ENCODE results near the gene MRS2. TPM values are rescaled to one million over a fixed set of nuclear protein-coding genes. Genes with fewer than 3 reads are reported as not detected.

Gene MRS2
- total RNA-seq, 1 experiment from 2014 or later, result 85.8 TPM

DNA sequence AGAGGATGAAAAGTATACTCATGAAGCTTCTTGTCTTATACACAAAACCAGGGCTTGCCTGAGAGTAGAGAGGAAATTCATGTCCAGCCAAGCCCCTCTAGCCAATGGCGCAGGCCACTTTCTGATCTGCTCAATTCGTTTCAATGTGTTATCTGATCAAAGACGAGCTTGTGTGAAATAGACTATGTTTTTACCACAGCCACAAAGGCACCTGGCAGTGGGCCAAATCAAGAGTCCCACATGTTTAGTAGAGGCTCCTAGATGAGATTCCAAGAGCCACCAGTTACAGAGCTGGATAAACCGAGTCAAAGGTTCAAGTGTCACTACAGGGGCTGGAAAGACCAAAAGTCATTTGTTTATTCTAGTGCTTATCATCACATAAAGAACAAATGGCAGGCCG lies 51.7 kb downstream of the MRS2 start:
- no peak for DNase-seq
- Mint-ChIP-seq H3K27me3 (ENCODE audit: low read depth) (no peaks in the 10 kb centered on the region), H3K4me1 (peaks cover 3 to 4% of the 10 kb centered on the region in 2 experiments; a peak in 2 of 4 replicates), H3K4me3 (no peak overlapping the region), H3K36me3 (ENCODE audit: insufficient read depth in 1 of 3, low read depth in 3 of 3) (peaks cover 0 to 5% (median 0%) of the 10 kb centered on the region in 3 experiments; a peak in 2 of 7 replicates), H3K9me3 (no peaks in the 10 kb centered on the region), H3K27ac (no peak overlapping the region)
- Histone ChIP-seq H3K4me1 (ENCODE audit: insufficient read depth, low read length) (no peaks in the 10 kb centered on the region), H2BK5ac (ENCODE audit: insufficient read length, low read length) (no peak overlapping the region), H4K91ac (ENCODE audit: insufficient read length, low read depth, low read length) (no peak overlapping the region), H4K20me1 (ENCODE audit: control insufficient read depth, insufficient read depth, insufficient read length) (no peaks in the 10 kb centered on the region), H2BK120ac (ENCODE audit: low read depth, low read length, poor library complexity, severe bottlenecking) (no peak overlapping the region), H3K18ac (ENCODE audit: insufficient read length, low read depth, low read length) (no peak overlapping the region), H3K79me1 (ENCODE audit: insufficient read depth, low read depth, low read length, poor library complexity, severe bottlenecking) (no peaks in the 10 kb centered on the region), H2AK5ac (ENCODE audit: insufficient read length, low read length) (no peak overlapping the region), H2AFZ (ENCODE audit: low read length) (no peak overlapping the region), H2BK12ac (ENCODE audit: insufficient read length, low read depth, low read length) (no peak overlapping the region), H2BK20ac (ENCODE audit: low read depth, low read length, poor library complexity, severe bottlenecking) (no peak overlapping the region), H3K27ac (ENCODE audit: insufficient read length, low read depth, low read length) (no peak overlapping the region), H3K27me3 (ENCODE audit: insufficient read depth, low read length) (no peaks in the 10 kb centered on the region), H3K9ac (ENCODE audit: extremely low read depth, insufficient read length, low read length) (no peak overlapping the region), H3K23me2 (ENCODE audit: insufficient read length, low read depth, low read length, poor library complexity, severe bottlenecking) (no peaks in the 10 kb centered on the region), H4K8ac (replicated peaks; ENCODE audit: insufficient read length, low read depth, low read length) (no peak overlapping the region), H3T11ph (ENCODE audit: low read length) (no peak overlapping the region), H3K14ac (ENCODE audit: insufficient read depth, low read length) (no peak overlapping the region), H3K9me3 (ENCODE audit: control insufficient read depth, low read depth, low read length) (no peaks in the 10 kb centered on the region), H3K4me2 (ENCODE audit: insufficient read depth, insufficient read length, low read length) (no peak overlapping the region), H3K23ac (ENCODE audit: insufficient read length, low read depth, low read length) (no peak overlapping the region), H3K56ac (ENCODE audit: insufficient read length, low read depth, low read length) (no peak overlapping the region), H3K4ac (ENCODE audit: low read depth, low read length) (no peak overlapping the region), H3K79me2 (ENCODE audit: insufficient read depth, low read length) (no peaks in the 10 kb centered on the region), H4K5ac (ENCODE audit: insufficient read length, low read depth, low read length) (no peak overlapping the region), H2BK15ac (ENCODE audit: low read depth, low read length) (no peak overlapping the region)
- WGBS (ENCODE audit: extremely low coverage, insufficient read length, low lambda C conversion rate), result no CpG with 5 or more reads among the region's 5 CpGs
- TF ChIP-seq, protein P1, sequence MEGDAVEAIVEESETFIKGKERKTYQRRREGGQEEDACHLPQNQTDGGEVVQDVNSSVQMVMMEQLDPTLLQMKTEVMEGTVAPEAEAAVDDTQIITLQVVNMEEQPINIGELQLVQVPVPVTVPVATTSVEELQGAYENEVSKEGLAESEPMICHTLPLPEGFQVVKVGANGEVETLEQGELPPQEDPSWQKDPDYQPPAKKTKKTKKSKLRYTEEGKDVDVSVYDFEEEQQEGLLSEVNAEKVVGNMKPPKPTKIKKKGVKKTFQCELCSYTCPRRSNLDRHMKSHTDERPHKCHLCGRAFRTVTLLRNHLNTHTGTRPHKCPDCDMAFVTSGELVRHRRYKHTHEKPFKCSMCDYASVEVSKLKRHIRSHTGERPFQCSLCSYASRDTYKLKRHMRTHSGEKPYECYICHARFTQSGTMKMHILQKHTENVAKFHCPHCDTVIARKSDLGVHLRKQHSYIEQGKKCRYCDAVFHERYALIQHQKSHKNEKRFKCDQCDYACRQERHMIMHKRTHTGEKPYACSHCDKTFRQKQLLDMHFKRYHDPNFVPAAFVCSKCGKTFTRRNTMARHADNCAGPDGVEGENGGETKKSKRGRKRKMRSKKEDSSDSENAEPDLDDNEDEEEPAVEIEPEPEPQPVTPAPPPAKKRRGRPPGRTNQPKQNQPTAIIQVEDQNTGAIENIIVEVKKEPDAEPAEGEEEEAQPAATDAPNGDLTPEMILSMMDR (conservative IDR thresholded peaks at IDR 0.05), result no peak

Measured in H9 (cell line).